Pulmonary artery endothelial cell (primary cell): ENCODE data around the gene NKG7. TPM values are rescaled to one million over a fixed set of nuclear protein-coding genes. Genes with fewer than 3 reads are reported as not detected.
"Not testable (repeated sequence)": the region's sequence is repeated elsewhere in the genome, so short reads cannot be mapped to it uniquely, and the experiment has no call there.

Source experiments
- DNase-seq: peaks from one replicate; pipeline ENCODE4 v3.0.0-alpha.2; 2011; ENCODE audit warnings: low read depth, low spot score
- total RNA-seq: library from RNA; depleted of rRNA; stranded (reverse); fragments of >200 nt; gene quantifications from 2 replicates; pipeline ENCODE4 v1.2.3, GENCODE V29; 2014

The NKG7 gene
- total RNA-seq = not detected in 2 replicates

- no peak for DNase-seq
These were observed at the start of gene NKG7 for GRCh38 chr19:51372649-51373504. NKG7 (minus strand) TSS chr19:51372654; CDS start chr19:51372535, 119 bp downstream.

- peak; percentile 20 for DNase-seq
These were observed 49.6 kb upstream of the NKG7 start for GRCh38 chr19:51422053-51422448.

DNA sequence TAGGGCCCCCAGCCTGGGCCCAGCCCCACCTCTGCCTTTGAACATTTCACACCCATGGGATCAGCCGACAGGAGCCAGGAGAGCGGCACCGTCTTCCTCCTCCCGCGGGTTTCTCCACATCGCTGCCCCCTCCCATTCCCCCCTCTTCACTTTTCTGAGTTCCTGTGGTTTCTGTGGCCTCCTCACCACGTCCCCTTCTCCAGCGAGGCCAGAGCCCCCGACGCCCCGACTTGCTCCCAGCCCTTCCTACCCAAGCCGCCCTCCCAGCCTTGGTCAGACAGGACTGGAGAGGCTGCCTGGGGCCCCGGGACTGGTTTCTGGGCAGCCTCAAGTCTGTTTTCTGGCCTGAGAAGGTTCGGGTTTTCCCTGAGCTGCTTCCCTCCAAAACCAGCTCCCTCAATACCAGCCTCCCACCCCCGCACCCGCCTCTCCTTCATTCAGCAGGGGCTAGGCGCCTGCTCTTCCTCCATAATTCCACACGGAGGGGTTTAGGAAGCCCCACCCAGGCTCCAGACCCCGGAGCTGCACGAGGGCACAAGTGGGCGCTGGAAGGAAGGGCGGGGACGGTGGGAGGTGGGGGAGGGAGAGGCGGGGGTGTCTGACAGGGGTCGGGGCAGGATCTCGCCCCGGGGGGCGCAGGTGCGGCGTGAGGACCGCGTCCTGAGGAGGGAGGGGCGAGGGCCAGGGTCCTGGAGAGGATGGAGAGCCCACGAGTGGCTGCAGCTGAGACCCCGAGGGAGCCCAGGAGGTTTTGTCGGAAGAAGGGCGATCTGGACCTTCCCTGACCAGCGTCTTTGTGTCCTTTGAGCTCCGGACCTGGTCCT lies 49.0 kb upstream of the NKG7 start:
- DNase-seq = no peak

- DNase-seq = not testable (repeated sequence)
These were observed 48.1 kb upstream of the NKG7 start for GRCh38 chr19:51420511-51420910.

- DNase-seq = no peak
These were observed 46.3 kb upstream of the NKG7 start for GRCh38 chr19:51418707-51419106.

GRCh38 chr19:51417810-51418157 lies 45.3 kb upstream of the NKG7 start:
- no peak for DNase-seq

- no peak for DNase-seq
These were observed 44.8 kb upstream of the NKG7 start, which contains the start of gene SIGLEC10 for GRCh38 chr19:51417107-51417809. SIGLEC10 (minus strand) TSS chr19:51417642; CDS start chr19:51417581, 61 bp downstream.

- DNase-seq = not testable (repeated sequence)
These were observed 44.0 kb upstream of the NKG7 start for GRCh38 chr19:51416422-51416821.

- no peak for DNase-seq
These were observed 42.7 kb upstream of the NKG7 start for GRCh38 chr19:51415187-51415586.

GRCh38 chr19:51410950-51411748 lies 38.7 kb upstream of the NKG7 start:
- no peak for DNase-seq

DNA sequence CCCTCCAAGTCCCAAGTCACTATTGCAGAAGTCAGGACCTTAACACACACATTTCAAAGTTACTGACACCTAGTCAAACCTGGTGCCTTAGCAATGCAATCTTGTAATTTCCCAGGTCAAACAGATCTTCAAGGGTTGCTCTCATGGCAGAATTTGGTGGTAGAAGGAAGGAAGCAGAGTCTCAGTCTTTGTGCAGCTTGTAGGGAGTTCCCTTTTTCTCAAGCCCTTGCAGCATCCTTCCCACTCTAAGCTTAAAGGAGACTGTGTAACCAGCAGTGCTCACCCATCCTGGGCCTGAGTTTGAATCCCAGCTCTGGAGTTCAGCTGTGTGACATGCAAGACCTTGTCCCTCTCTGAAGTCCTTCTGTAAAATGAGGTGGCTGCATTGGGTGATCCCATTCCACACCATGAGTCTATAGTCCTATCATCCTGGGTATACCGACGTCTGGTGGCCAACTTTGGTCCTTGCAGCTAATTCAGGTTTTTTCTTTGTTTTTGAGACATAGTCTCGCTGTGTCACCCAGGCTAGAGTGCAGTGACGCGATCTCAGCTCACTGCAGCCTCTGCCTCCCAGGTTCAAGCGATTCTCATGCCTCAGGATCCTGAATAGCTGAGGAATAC lies 35.2 kb upstream of the NKG7 start:
- no peak for DNase-seq

GRCh38 chr19:51402117-51402516 lies 29.7 kb upstream of the NKG7 start:
- no peak for DNase-seq

DNA sequence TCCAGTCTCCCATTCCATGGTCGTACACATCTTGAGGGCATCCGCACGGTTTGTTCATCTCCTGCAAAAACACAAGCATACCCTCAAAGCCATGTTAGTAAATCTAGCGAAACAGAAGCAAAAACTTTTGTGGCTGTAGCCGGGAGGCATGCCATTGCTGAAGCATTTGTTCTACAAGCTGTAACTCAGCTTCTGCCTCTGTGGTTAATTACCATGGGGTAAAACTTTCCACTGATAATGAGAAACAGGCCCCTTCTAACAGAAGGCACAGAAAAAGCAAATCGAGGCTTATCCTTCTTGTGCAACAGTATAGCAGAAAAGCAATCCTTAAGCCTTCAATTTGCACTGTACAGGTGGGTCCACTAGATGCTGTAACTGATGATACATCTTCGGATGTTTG lies 27.5 kb upstream of the NKG7 start:
- not testable (repeated sequence) for DNase-seq

- no peak for DNase-seq
These were observed 26.8 kb upstream of the NKG7 start for GRCh38 chr19:51399231-51399630.

GRCh38 chr19:51398096-51398704 lies 25.7 kb upstream of the NKG7 start:
- DNase-seq = no peak

- DNase-seq = not testable (repeated sequence)
These were observed 25.0 kb upstream of the NKG7 start for GRCh38 chr19:51397453-51397852.

GRCh38 chr19:51396175-51396574 lies 23.7 kb upstream of the NKG7 start:
- DNase-seq = no peak

- peak; percentile 89 for DNase-seq
These were observed 21.8 kb upstream of the NKG7 start for GRCh38 chr19:51394050-51394836.

GRCh38 chr19:51392701-51393100 lies 20.2 kb upstream of the NKG7 start:
- no peak for DNase-seq
